Measurements from ENCODE around the gene PET100. TPM values are rescaled to one million over a fixed set of nuclear protein-coding genes. Genes with fewer than 3 reads are reported as not detected.

Gene PET100
- total RNA-seq, 2 donors from 2014 or later = 1.3 to 32.0 TPM

DNA sequence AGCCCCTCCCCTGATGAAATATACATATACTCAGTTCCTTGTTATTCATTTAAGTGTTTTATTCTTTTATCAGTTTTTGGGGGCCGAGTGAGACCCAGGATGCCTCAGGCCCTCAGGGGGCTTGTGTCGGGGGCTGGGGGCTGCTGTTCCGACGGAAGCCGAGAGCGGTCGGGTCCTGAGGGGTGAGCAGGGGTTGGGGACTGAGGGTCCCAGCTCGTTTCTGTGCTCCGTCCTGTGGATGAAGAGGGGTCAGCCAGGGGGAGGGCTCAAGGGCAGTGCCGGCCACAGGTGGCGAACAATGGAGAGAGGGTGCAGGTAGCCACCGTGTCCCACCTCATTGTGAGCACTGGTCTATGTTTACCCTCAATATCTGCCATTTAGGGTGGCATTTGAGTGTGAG is 2.0 kb downstream of the PET100 start:
- no peaks in the 10 kb centered on the region for H3K9me3 ChIP-seq
- DNase-seq = no peak
- no peaks in the 10 kb centered on the region for H3K36me3 ChIP-seq (replicated peaks in 1 of 2; ENCODE audit: insufficient read depth in 1 of 2, low read depth in 2 of 2)
- 83 to 93% methylated on average over 11 to 12 of the region's 12 CpGs for WGBS, 2 donors
- no peaks in the 10 kb centered on the region for H3K27me3 ChIP-seq
- no peak overlapping the region for H3K4me3 ChIP-seq
- H3K4me1 ChIP-seq = peaks cover 50% of the 10 kb centered on the region
- TF ChIP-seq POLR2A (IDR thresholded peaks at IDR 0.05) = no peak
- TF ChIP-seq, protein P1, sequence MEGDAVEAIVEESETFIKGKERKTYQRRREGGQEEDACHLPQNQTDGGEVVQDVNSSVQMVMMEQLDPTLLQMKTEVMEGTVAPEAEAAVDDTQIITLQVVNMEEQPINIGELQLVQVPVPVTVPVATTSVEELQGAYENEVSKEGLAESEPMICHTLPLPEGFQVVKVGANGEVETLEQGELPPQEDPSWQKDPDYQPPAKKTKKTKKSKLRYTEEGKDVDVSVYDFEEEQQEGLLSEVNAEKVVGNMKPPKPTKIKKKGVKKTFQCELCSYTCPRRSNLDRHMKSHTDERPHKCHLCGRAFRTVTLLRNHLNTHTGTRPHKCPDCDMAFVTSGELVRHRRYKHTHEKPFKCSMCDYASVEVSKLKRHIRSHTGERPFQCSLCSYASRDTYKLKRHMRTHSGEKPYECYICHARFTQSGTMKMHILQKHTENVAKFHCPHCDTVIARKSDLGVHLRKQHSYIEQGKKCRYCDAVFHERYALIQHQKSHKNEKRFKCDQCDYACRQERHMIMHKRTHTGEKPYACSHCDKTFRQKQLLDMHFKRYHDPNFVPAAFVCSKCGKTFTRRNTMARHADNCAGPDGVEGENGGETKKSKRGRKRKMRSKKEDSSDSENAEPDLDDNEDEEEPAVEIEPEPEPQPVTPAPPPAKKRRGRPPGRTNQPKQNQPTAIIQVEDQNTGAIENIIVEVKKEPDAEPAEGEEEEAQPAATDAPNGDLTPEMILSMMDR (IDR thresholded peaks at IDR 0.05) = no peak
- no peak overlapping the region for H3K27ac ChIP-seq
- intact Hi-C loops (cut with DNase I) = no loop called here
- no peak for ATAC-seq

DNA sequence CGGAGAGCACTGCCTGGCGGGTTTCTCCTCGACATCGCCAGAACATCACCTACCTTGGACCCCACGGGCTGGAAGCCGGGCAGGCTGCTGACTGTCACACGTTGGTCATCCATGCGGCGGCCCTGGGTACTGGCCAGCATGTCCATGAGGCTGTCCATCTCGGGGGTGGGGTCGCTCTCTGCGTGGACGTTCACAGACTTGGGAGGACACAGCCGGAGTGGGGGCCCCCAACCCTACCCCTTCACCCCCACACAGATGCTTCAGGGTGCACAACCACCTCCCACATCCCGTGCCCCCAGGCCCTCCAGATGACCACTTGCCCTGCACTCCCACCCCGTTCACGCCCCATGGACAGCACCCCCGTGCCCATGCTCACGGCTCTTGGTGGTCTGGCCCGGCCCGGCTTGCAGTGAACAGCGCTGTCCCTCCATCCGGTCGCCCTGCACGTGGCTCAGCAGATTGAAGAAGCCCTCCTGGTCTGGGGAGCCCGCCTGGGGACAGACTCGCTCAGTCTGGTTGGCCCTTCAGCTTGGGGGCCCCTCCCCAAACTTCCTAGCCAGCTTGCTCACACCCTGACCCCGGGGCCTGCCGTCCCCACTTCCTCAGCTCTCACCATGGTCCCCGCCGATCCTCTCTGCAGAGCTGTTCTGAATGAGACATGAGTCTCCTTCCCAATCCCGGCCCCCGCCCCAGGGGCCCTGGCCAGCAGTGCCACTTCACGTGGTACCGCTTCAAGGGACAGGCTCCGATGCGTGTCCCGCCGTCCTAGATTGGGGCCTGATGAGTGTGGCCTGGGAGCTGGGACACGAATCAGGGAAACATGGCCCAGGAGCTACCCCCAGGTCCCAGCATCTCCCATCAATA is 3.0 kb downstream of the PET100 start:
- no peak for TF ChIP-seq POLR2A (IDR thresholded peaks at IDR 0.05)
- TF ChIP-seq, protein P1 (IDR thresholded peaks at IDR 0.05) = no peak
- no peaks in the 10 kb centered on the region for H3K9me3 ChIP-seq
- H3K4me3 ChIP-seq = no peak overlapping the region
- DNase-seq (no peak), ATAC-seq (no peak)
- WGBS, 2 donors = 83 to 91% methylated on average over 16 to 38 of the region's 40 CpGs
- intact Hi-C loops (cut with DNase I) = no loop called here
- H3K4me1 ChIP-seq = peaks cover 52% of the 10 kb centered on the region
- H3K27ac ChIP-seq = no peak overlapping the region
- no peaks in the 10 kb centered on the region for H3K36me3 ChIP-seq (replicated peaks in 1 of 2; ENCODE audit: insufficient read depth in 1 of 2, low read depth in 2 of 2)
- H3K27me3 ChIP-seq = no peaks in the 10 kb centered on the region

DNA sequence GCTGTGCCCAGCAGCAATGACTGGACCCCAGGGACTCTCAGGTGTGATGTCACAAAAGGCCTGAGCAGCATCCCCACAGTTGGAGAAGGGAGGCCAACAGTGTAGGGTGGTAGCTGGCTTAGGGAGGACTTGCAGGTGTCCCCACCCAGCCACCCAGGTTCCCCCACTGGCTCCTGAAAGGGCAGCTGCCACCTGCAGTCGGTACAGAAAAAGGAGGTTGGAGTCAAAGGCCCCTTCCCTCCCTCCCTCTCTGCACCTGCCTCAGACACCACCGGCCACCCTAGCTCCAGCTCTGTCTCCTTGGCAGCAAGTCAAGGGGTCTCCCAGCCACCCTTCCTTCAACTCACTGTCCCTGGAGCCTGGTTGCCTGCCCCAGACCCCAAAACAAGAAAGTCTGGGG is 4.1 kb downstream of the PET100 start, which contains the start of gene PCP2:
TSS of gene PCP2 (minus strand) at position 22 of the 400 bp plus-strand sequence. CDS start 262 bp downstream, outside the sequence.
- TF ChIP-seq, protein P1 (IDR thresholded peaks at IDR 0.05) = no peak
- no peak for TF ChIP-seq POLR2A (IDR thresholded peaks at IDR 0.05)
- H3K9me3 ChIP-seq = no peaks in the 10 kb centered on the region
- intact Hi-C loops (cut with DNase I) = no loop called here
- no peak for ATAC-seq
- H3K27ac ChIP-seq = no peak within 1 kb of the TSS
- H3K36me3 ChIP-seq (replicated peaks in 1 of 2; ENCODE audit: insufficient read depth in 1 of 2, low read depth in 2 of 2) = no peaks in the 10 kb centered on the region
- peaks cover 51% of the 10 kb centered on the region for H3K4me1 ChIP-seq
- H3K27me3 ChIP-seq = no peaks in the 10 kb centered on the region
- H3K4me3 ChIP-seq = no peak within 1 kb of the TSS
- DNase-seq = no peak
- WGBS, 2 donors = 18 to 57% methylated on average over 1 to 2 of the region's 2 CpGs

DNA sequence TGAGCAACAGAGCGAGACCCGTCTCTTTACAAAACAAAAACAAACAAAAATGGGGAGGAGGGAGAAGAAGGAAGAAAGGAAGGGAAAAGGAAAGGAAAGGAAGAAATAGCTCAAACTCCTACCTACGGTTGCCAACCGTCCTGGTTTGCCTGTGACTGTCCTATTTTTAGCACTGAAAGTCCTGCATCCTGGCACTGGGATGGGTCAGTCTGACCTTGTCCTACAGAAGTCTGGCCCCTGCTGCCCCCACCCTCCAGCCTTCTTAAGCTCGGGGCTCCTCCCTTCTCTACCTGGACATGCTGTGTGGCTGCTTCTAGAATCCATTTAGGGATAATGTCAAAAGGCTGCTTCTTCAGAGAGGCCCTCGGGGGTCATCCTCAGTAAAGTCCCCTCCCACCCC is 6.1 kb downstream of the PET100 start:
- ATAC-seq (no peak), DNase-seq (no peak)
- no peak overlapping the region for H3K27ac ChIP-seq
- H3K9me3 ChIP-seq = no peaks in the 10 kb centered on the region
- no peaks in the 10 kb centered on the region for H3K27me3 ChIP-seq
- intact Hi-C loops (cut with DNase I) = no loop called here
- TF ChIP-seq POLR2A (IDR thresholded peaks at IDR 0.05) = no peak
- TF ChIP-seq, protein P1 (IDR thresholded peaks at IDR 0.05) = no peak
- H3K4me3 ChIP-seq = no peak overlapping the region
- 54 to 57% methylated on average over 6 of the region's 6 CpGs for WGBS, 2 donors
- peaks cover 0 to 2% of the 10 kb centered on the region in 2 donors for H3K36me3 ChIP-seq (replicated peaks in 1 of 2; ENCODE audit: insufficient read depth in 1 of 2, low read depth in 2 of 2)
- H3K4me1 ChIP-seq = peaks cover 45% of the 10 kb centered on the region

Data from body of pancreas (tissue), 4 donors.